Activated naive CD8-positive, alpha-beta T cell treated with anti-CD3 and anti-CD28 coated beads for 36 hours (primary cell): Measurements from ENCODE around the gene CTSZ. TPM values are rescaled to one million over a fixed set of nuclear protein-coding genes. Genes with fewer than 3 reads are reported as not detected.

Source experiments
- DNase-seq: peaks from one replicate; pipeline ENCODE4 v3.0.0; 2021
- H3K27ac Mint-ChIP-seq: one replicate; pipeline ENCODE4 v1.8.0; 2022; ENCODE audit warnings: mild to moderate bottlenecking, moderate library complexity, mixed read lengths
- H3K27me3 Mint-ChIP-seq: one replicate; pipeline ENCODE4 v1.8.0; 2022; ENCODE audit warnings: mild to moderate bottlenecking, mixed read lengths
- H3K36me3 Mint-ChIP-seq: one replicate; pipeline ENCODE4 v1.8.0; 2021; ENCODE audit warnings: mild to moderate bottlenecking, mixed read lengths
- H3K4me1 Mint-ChIP-seq: one replicate; pipeline ENCODE4 v1.8.0; 2021; ENCODE audit warnings: mixed read lengths
- H3K4me3 Mint-ChIP-seq: one replicate; pipeline ENCODE4 v1.8.0; 2022; ENCODE audit warnings: mild to moderate bottlenecking, moderate library complexity, mixed read lengths
- H3K9me3 Mint-ChIP-seq: one replicate; pipeline ENCODE4 v1.8.0; 2022; ENCODE audit warnings: mixed read lengths
- total RNA-seq, 2 experiments: library from RNA; stranded (reverse); gene quantifications; one replicate each; pipeline ENCODE4 v1.2.3, GENCODE V29; 2021

CTSZ gene
- total RNA-seq, 2 experiments from 2014 or later = 24.6 to 25.4 TPM

DNA sequence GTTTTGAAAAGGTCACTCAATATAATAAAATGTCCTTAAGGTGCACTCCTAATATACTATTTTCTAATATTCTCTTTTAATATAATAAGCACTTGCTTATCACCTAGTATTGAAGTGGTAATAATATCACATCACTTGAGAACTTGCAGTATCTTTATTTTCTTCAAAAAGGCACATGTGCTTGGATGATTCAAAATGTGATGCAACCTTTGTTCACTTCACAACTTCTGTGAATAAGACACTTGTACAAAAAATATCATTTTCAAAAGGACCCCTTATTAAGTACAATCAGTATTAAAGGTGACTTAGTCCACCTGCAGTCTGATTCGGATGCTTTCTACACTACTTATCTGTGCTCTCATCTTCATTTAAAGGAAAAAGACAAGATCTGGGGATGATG is 32.2 kb upstream of the CTSZ start:
- Mint-ChIP-seq H3K27ac (peak overlapping the region; percentile 87), H3K27me3 (no peaks in the 10 kb centered on the region), H3K4me3 (peak overlapping the region; percentile 95), H3K9me3 (no peaks in the 10 kb centered on the region), H3K36me3 (peaks cover 49% of the 10 kb centered on the region), H3K4me1 (peaks cover 55% of the 10 kb centered on the region)
- DNase-seq = no peak

DNA sequence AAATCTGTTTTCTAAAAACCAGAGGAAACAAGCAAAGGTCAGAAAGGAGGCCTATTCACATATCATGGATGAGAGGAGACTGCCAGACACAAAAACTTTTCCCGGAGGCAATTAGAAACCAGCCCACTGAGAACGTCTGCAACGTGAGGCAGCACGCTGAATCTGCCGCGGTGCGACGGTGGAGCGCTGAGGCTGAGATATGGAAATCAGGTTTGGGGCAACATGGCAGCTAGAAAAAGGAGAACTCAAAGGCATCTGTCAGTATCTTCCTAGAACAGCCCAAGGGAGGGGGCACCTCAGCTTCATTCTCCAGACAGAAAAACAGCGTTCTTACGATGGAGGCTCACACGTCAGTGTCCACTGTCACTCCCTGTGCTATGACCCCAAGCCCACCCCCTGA is 30.3 kb upstream of the CTSZ start:
- DNase-seq = no peak
- H3K27me3 Mint-ChIP-seq = no peaks in the 10 kb centered on the region
- H3K36me3 Mint-ChIP-seq = peaks cover 55% of the 10 kb centered on the region
- peak overlapping the region; percentile 9 for H3K27ac Mint-ChIP-seq
- peaks cover 54% of the 10 kb centered on the region for H3K4me1 Mint-ChIP-seq
- no peak overlapping the region for H3K4me3 Mint-ChIP-seq
- no peaks in the 10 kb centered on the region for H3K9me3 Mint-ChIP-seq

DNA sequence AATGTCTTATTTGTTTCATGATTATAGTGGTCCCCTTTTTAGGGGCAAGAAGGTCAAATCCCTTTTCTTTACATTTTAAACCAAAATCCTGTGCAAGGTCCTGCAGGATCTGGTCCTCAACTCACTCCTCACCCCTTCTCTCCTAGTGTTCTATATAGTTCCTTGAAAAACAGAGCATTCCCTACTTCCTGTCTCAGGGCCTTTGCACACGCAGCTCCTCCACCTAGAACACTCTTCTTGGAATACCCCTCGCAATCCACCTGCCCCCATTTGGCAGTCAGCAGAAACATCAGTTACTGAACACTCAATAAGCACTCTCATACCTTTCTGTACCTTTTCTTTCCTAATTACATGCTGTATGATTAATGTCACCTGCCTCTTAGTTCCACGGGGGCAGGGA is 28.3 kb upstream of the CTSZ start:
- Mint-ChIP-seq H3K4me1 (peaks cover 51% of the 10 kb centered on the region), H3K27me3 (no peaks in the 10 kb centered on the region), H3K36me3 (peaks cover 57% of the 10 kb centered on the region), H3K9me3 (no peaks in the 10 kb centered on the region), H3K4me3 (no peak overlapping the region), H3K27ac (peak overlapping the region; percentile 5)
- no peak for DNase-seq

DNA sequence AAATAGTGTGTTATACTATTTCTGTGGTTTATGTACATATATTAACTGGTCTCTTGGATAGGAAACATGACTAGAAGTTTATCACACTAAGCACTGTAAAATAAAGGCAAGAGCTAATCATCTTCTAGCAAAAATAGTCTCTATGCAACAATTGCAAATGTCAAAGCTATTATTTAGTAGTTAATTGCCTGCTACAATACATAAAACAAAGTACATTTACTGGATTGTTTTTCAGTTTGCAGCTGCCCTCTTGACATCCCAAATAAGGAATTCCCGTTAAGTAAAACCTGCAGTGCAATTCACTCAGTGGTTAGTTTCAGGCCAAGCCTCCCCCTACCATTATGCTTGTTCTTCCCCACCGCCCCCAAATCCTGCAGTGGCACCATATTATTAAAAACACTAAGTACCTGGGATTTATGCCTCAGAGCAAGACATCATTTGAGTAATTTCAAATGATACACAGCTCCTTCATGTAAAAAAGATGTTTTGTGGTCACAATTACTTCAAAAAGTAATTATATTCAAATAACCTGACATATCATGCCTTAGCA is 26.6 kb upstream of the CTSZ start:
- no peak for DNase-seq
- Mint-ChIP-seq H3K36me3 (peaks cover 58% of the 10 kb centered on the region), H3K27me3 (no peaks in the 10 kb centered on the region), H3K4me3 (no peak overlapping the region), H3K4me1 (peaks cover 51% of the 10 kb centered on the region), H3K27ac (peak overlapping the region; percentile 3), H3K9me3 (no peaks in the 10 kb centered on the region)

GRCh38 chr20:59033093-59033492 is 26.0 kb upstream of the CTSZ start:
- Mint-ChIP-seq H3K9me3 (no peaks in the 10 kb centered on the region), H3K36me3 (peaks cover 59% of the 10 kb centered on the region), H3K27me3 (no peaks in the 10 kb centered on the region), H3K4me1 (peaks cover 55% of the 10 kb centered on the region), H3K27ac (peak overlapping the region; percentile 97), H3K4me3 (peak overlapping the region; percentile 95)
- DNase-seq = no peak

- peak overlapping the region; percentile 95 for H3K4me3 Mint-ChIP-seq
- peaks cover 56% of the 10 kb centered on the region for H3K4me1 Mint-ChIP-seq
Measured at GRCh38 chr20:59032713-59033059, 25.6 kb upstream of the CTSZ start.

GRCh38 chr20:59032023-59032712 is 25.1 kb upstream of the CTSZ start, which contains the start of gene ATP5F1E:
Gene ATP5F1E, minus strand, starts transcription at chr20:59032335. Its CDS starts 84 bp downstream, at chr20:59032251.
- peaks cover 62% of the 10 kb centered on the region for H3K36me3 Mint-ChIP-seq
- peak within 1 kb of the TSS; percentile 97 for H3K27ac Mint-ChIP-seq
- peak within 1 kb of the TSS; percentile 95 for H3K4me3 Mint-ChIP-seq
- no peaks in the 10 kb centered on the region for H3K27me3 Mint-ChIP-seq
- peaks cover 61% of the 10 kb centered on the region for H3K4me1 Mint-ChIP-seq
- DNase-seq = peak; percentile 100
- H3K9me3 Mint-ChIP-seq = no peaks in the 10 kb centered on the region

More at GRCh38 chr20:59032713-59033059, 25.6 kb upstream of the CTSZ start:
- no peak for DNase-seq
- peaks cover 58% of the 10 kb centered on the region for H3K36me3 Mint-ChIP-seq
- no peaks in the 10 kb centered on the region for H3K27me3 Mint-ChIP-seq
- H3K9me3 Mint-ChIP-seq = no peaks in the 10 kb centered on the region
- peak overlapping the region; percentile 97 for H3K27ac Mint-ChIP-seq

DNA sequence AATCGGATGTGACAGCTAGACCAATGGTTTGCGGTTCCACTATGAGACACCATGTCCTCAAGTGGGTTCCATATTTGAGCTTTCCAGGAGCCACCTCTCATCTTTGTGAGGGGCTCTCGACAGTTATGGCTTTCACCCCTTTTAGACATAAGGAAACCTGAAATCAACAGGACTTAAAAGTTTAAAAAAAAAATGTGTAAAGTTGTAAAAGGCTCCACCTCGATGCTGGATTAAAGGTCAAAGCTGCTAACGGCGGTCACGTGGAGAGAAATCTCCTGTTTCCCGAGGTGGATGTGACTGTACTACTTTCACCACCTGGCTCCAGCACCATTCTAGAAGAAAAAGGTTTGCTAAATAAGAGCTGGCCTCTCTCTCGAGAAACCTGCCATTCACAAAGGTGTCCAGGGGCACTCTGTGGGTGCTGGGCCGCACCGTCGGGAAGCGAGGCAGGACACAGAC is 24.5 kb upstream of the CTSZ start:
- Mint-ChIP-seq H3K9me3 (no peaks in the 10 kb centered on the region), H3K36me3 (peaks cover 62% of the 10 kb centered on the region), H3K4me3 (peak overlapping the region; percentile 93), H3K27me3 (no peaks in the 10 kb centered on the region), H3K27ac (peak overlapping the region; percentile 95), H3K4me1 (peaks cover 61% of the 10 kb centered on the region)
- no peak for DNase-seq

DNA sequence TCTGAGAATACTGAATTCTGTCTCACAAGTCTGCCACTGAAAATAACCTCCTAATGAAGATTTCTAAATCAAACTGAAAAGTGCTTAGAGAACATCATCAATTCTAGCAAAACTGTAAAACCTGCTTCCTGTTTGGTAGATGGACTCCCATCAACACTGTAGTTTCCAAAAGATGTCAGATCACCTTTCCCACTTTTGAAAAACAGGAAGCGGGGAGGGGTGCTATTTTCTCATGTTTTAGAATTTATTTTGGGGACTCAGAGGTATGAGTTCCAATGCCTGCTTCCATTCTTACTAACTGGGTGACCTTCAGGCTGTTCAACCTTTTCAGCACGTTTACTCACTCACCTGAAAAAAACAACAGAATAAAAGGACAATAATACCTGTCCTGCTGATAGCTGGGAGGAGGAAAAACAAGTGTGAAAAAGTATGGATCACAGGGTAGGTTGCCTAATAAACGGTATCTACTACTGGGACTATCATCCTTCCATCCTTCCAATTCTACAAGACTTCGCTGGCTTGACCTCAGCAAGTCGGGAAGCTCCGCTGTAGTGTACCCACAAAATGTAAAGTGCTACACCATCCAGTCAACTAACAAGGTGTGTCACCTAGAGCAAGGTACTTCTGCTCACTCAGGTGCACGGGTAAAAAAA is 24.0 kb upstream of the CTSZ start:
- no peak for DNase-seq
- Mint-ChIP-seq H3K4me1 (peaks cover 63% of the 10 kb centered on the region), H3K36me3 (peaks cover 62% of the 10 kb centered on the region), H3K9me3 (no peaks in the 10 kb centered on the region), H3K4me3 (peak overlapping the region; percentile 93), H3K27ac (peak overlapping the region; percentile 95), H3K27me3 (no peaks in the 10 kb centered on the region)

DNA sequence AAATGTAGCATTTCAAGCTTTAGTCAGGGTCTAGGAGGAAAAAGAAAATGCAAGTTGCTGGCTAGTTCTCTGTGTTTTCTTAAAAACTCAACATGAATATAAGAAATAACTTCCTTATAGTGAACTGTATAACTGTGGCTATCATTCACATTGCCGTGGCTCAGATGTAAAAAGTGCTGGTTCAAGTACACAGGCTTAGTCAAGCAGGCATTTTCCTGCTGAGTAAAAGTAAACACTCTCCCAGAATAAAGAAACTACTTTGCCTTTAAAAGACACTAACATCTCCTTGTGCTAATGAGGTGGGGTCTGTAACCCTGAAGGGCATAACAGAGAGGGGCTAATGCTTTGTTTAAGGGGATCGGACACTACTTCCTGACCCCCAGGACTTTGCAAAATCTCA is 21.8 kb upstream of the CTSZ start:
- no peak for DNase-seq
- Mint-ChIP-seq H3K36me3 (peaks cover 56% of the 10 kb centered on the region), H3K4me1 (peaks cover 56% of the 10 kb centered on the region), H3K4me3 (peak overlapping the region; percentile 60), H3K9me3 (no peaks in the 10 kb centered on the region), H3K27me3 (no peaks in the 10 kb centered on the region), H3K27ac (peak overlapping the region; percentile 56)

DNA sequence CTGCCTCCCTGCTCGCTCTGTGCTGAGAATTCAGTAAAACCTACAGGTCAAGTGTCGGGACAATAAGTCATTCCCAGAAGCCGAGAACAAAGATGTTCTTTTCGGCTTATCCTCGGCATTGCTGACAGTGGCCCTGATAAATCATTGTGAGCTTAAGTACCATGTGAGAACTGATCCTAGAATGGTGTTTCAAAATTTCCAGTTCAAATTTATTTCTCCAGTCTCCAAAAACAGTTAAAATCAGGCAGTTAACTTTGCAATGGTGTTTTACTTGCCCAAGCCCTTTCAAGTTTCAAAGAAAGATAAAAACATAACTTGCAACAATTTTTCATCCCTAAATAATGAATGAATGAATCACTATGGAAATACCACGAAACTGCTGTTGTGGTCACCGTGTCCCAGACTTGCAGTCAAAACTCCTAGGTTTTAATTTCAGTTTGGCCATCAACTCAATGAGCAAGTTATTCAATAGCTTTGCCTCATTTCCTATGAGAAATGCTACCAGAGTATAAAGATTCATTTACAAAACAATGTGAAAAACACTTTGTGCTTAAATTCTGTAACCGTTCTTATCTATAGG is 20.8 kb upstream of the CTSZ start:
- H3K27me3 Mint-ChIP-seq = no peaks in the 10 kb centered on the region
- no peak for DNase-seq
- no peak overlapping the region for H3K27ac Mint-ChIP-seq
- peaks cover 51% of the 10 kb centered on the region for H3K4me1 Mint-ChIP-seq
- peaks cover 55% of the 10 kb centered on the region for H3K36me3 Mint-ChIP-seq
- H3K9me3 Mint-ChIP-seq = no peaks in the 10 kb centered on the region
- H3K4me3 Mint-ChIP-seq = no peak overlapping the region

DNA sequence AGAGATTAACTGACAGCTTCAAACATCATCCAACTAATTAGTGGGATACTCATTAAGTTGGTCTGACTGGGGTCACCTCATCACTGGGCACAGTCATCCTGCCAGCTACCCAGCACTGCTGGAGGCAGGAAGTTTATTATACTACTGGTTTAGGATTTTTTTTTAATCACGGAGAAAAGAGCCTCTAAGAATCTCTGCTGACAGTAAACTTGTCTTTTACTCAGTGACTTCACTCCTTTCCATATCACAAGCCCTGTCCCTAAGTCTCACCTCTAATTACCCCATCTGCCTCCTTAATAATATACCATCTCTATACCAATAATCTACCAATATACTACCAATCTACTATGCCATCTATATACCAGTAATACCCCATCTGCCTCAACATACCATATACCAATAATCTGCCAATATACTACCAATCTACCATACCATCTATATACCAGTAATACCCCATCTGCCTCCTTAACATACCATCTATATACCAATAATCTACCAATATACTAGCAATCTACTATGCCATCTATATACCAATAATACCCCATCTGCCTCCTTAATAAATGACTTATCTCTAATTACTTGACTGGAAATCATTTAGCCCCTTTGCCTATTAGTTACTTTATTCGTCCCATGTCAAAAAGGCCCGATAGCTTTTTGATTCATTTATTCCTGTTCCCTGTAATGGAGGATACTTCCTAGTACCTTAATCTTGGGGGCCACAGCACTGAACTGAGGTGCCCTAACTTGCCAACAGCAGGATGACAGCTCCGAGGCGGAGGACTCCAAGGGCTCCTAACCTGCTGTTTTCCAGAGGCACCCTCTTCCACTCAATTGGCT is 20.1 kb upstream of the CTSZ start:
- Mint-ChIP-seq H3K27ac (peak overlapping the region; percentile 12), H3K9me3 (no peaks in the 10 kb centered on the region), H3K4me3 (no peak overlapping the region), H3K27me3 (no peaks in the 10 kb centered on the region), H3K4me1 (peaks cover 50% of the 10 kb centered on the region), H3K36me3 (peaks cover 57% of the 10 kb centered on the region)
- no peak for DNase-seq

DNA sequence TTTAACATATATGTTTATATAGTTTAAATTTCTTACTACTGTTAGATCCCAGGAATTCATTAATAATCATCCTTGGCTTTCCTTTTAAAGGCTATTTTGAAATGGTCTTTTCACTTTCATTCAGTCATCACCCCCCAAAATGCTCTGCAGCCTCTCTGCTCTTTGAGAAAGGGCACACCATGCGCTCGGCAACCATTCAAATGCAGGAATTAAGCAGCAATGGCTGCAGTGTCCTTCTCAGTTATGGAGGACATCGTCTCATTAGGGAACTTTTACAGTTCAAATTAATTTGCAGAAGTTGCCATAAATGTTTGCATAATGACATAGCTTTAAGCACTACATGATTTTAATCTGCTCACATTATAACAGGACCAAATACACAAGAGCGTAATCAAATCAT is 18.5 kb upstream of the CTSZ start:
- H3K36me3 Mint-ChIP-seq = peaks cover 44% of the 10 kb centered on the region
- peak overlapping the region; percentile 39 for H3K27ac Mint-ChIP-seq
- peaks cover 47% of the 10 kb centered on the region for H3K4me1 Mint-ChIP-seq
- no peak overlapping the region for H3K4me3 Mint-ChIP-seq
- no peak for DNase-seq
- no peaks in the 10 kb centered on the region for H3K9me3 Mint-ChIP-seq
- no peaks in the 10 kb centered on the region for H3K27me3 Mint-ChIP-seq

DNA sequence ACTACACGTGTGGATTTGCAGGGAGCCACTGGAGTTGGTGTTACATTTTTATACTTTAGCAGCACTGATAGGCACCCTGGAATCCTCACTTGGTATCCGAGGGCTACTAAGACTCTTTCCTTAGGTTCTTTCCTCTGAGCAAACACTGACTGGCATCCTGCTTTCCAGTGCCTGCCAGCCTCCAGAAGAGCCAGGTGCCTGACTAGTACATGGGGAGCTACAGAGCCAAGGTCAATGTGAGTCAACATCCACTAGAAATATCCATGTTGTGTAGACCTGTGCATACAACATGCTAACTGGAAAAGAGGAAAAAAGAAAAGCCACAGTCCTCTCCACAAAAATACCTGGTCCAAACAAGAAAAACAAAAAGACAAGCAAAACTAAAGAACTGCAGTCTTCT is 18.0 kb upstream of the CTSZ start:
- Mint-ChIP-seq H3K27ac (no peak overlapping the region), H3K9me3 (no peaks in the 10 kb centered on the region), H3K27me3 (no peaks in the 10 kb centered on the region), H3K4me3 (no peak overlapping the region), H3K36me3 (peaks cover 40% of the 10 kb centered on the region), H3K4me1 (peaks cover 43% of the 10 kb centered on the region)
- DNase-seq = no peak
